WTC11 (cell line): ENCODE results near the gene IRF2. TPM values are rescaled to one million over a fixed set of nuclear protein-coding genes. Genes with fewer than 3 reads are reported as not detected.

Experiments
- ATAC-seq: fragments of 200-7000 bp; cut with Tn5 transposase; 2 replicates; pipeline ENCODE4 v1.10.0; 2021; ENCODE audit warnings: mild to moderate bottlenecking, moderate library complexity
- CTCF ChIA-PET: fragments of 300-600 bp; sonication (Branson Sonifier 250); formaldehyde crosslinking; loops from one replicate; lab custom pipeline; 2021; ENCODE audit warnings: antibody characterized with exemption; lab: Charles Lee
- POLR2A ChIA-PET: fragments of 350-600 bp; sonication (Branson Sonifier 250); formaldehyde crosslinking; loops from one replicate; lab custom pipeline; 2021; ENCODE audit warnings: antibody characterized with exemption; lab: Charles Lee
- DNase-seq: peaks from one replicate; pipeline ENCODE4 v3.0.0; 2021; ENCODE audit warnings: low spot score
- H3K27ac Mint-ChIP-seq: 2 replicates; pipeline ENCODE4 v1.8.0; 2021; ENCODE audit warnings: mixed read lengths
- H3K27me3 Mint-ChIP-seq: 2 replicates; pipeline ENCODE4 v1.8.0; 2021; ENCODE audit warnings: low read depth, mild to moderate bottlenecking, moderate library complexity, mixed read lengths
- H3K36me3 Mint-ChIP-seq: 2 replicates; pipeline ENCODE4 v1.8.0; 2021; ENCODE audit warnings: mixed read lengths
- H3K4me1 Mint-ChIP-seq: 2 replicates; pipeline ENCODE4 v1.8.0; 2022; ENCODE audit warnings: mixed read lengths
- H3K4me3 Mint-ChIP-seq: 2 replicates; pipeline ENCODE4 v1.8.0; 2021; ENCODE audit warnings: mild to moderate bottlenecking, moderate library complexity, mixed read lengths
- H3K9me3 Mint-ChIP-seq: 2 replicates; pipeline ENCODE4 v1.8.0; 2021; ENCODE audit warnings: mixed read lengths
- AR ChIP-seq: fragments of 250-450 bp; sonication (Bioruptor Pico); IDR thresholded peaks from 2 replicates; pipeline ENCODE4 v1.9.0; 2021; ENCODE audit warnings: mild to moderate bottlenecking
- ATF3 ChIP-seq: sonication (generic); formaldehyde crosslinking; conservative IDR thresholded peaks from 2 replicates; pipeline ENCODE4 v1.8.1; 2022; ENCODE audit warnings: mild to moderate bottlenecking, missing genetic modification reagents
- E2F4 ChIP-seq: sonication (generic); formaldehyde crosslinking; IDR thresholded peaks from 2 replicates; pipeline ENCODE4 v1.8.1; 2022; ENCODE audit warnings: low read depth, mild to moderate bottlenecking, moderate library complexity, missing genetic modification reagents, borderline replicate concordance
- ETV6 ChIP-seq: sonication (generic); formaldehyde crosslinking; IDR thresholded peaks from 2 replicates; pipeline ENCODE4 v1.8.1; 2022; ENCODE audit warnings: mild to moderate bottlenecking, missing genetic modification reagents
- FOXK1 ChIP-seq: sonication (generic); formaldehyde crosslinking; IDR thresholded peaks from 2 replicates; pipeline ENCODE4 v1.8.0; 2022; ENCODE audit warnings: mild to moderate bottlenecking, moderate library complexity, missing genetic modification reagents
- GTF2I ChIP-seq: fragments of 250-450 bp; sonication (Bioruptor Pico); conservative IDR thresholded peaks from 2 replicates; pipeline ENCODE4 v1.4.0; 2021; ENCODE audit warnings: mild to moderate bottlenecking
- IRF1 ChIP-seq: sonication (generic); formaldehyde crosslinking; IDR thresholded peaks from 2 replicates; pipeline ENCODE4 v1.8.0; 2023; ENCODE audit warnings: missing genetic modification reagents
- MYBL2 ChIP-seq: sonication (generic); formaldehyde crosslinking; IDR thresholded peaks from 2 replicates; pipeline ENCODE4 v1.8.1; 2023; ENCODE audit warnings: mild to moderate bottlenecking, moderate library complexity, missing genetic modification reagents
- NFE2L1 ChIP-seq: sonication (generic); formaldehyde crosslinking; IDR thresholded peaks from 2 replicates; pipeline ENCODE4 v1.8.1; 2023; ENCODE audit warnings: missing genetic modification reagents
- STAT6 ChIP-seq: sonication (generic); formaldehyde crosslinking; conservative IDR thresholded peaks from 2 replicates; pipeline ENCODE4 v1.8.1; 2023; ENCODE audit warnings: mild to moderate bottlenecking, low read depth, missing genetic modification reagents, moderate library complexity
- TCF7 ChIP-seq: sonication (generic); formaldehyde crosslinking; IDR thresholded peaks from 2 replicates; pipeline ENCODE4 v1.8.0; 2022; ENCODE audit warnings: mild to moderate bottlenecking, low read depth, missing genetic modification reagents, moderate library complexity
- TP53 ChIP-seq: sonication (generic); formaldehyde crosslinking; IDR thresholded peaks from 2 replicates; pipeline ENCODE4 v1.8.1; 2023; ENCODE audit warnings: mild to moderate bottlenecking, missing genetic modification reagents
- ZBTB21 ChIP-seq: sonication (generic); formaldehyde crosslinking; IDR thresholded peaks from 2 replicates; pipeline ENCODE4 v1.8.1; 2023; ENCODE audit warnings: mild to moderate bottlenecking, missing genetic modification reagents, borderline replicate concordance
- ZNF219 ChIP-seq: sonication (generic); formaldehyde crosslinking; IDR thresholded peaks from 2 replicates; pipeline ENCODE4 v1.8.0; 2023; ENCODE audit warnings: missing genetic modification reagents, mild to moderate bottlenecking, borderline replicate concordance
- ZNF425 ChIP-seq: fragments of 250-450 bp; sonication (Bioruptor Pico); conservative IDR thresholded peaks from 2 replicates; pipeline ENCODE4 v1.9.0; 2021; ENCODE audit warnings: mild to moderate bottlenecking
- ZNF671 ChIP-seq: fragments of 250-450 bp; sonication (Bioruptor Pico); IDR thresholded peaks from 2 replicates; pipeline ENCODE4 v1.8.0; 2021; ENCODE audit warnings: mild to moderate bottlenecking
- ZSCAN18 ChIP-seq: fragments of 250-450 bp; sonication (Bioruptor Pico); IDR thresholded peaks from 2 replicates; pipeline ENCODE4 v2.1.2; 2022; ENCODE audit warnings: mild to moderate bottlenecking, moderate library complexity
- total RNA-seq: library from RNA; stranded (reverse); gene quantifications from 3 replicates; pipeline ENCODE4 v1.2.3, GENCODE V29; 2021

The IRF2 gene
- total RNA-seq, 1 experiment from 2014 or later, result 11.8 TPM

GRCh38 chr4:184423003-184423686 lies 51.2 kb downstream of the IRF2 start (continued):
- TF ChIP-seq ATF3, result no peak
- no peak for TF ChIP-seq ETV6 (CRISPR knock-in tag)
- no peak for TF ChIP-seq ZBTB21 (CRISPR knock-in tag)
- no peak for TF ChIP-seq TCF7
- no peak for TF ChIP-seq FOXK1 (CRISPR knock-in tag)
- no peak for TF ChIP-seq E2F4
- no peak for TF ChIP-seq IRF1 (CRISPR knock-in tag)

GRCh38 chr4:184422378-184422777 lies 52.0 kb downstream of the IRF2 start:
- POLR2A ChIA-PET, result no interaction called here

GRCh38 chr4:184421533-184422155 lies 52.7 kb downstream of the IRF2 start:
- DNase-seq (no peak), ATAC-seq (no peak)
- H3K27ac Mint-ChIP-seq, result peak overlapping the region; percentile 52; the same call in 1 of the 2 replicates
- no peak for TF ChIP-seq MYBL2 (CRISPR knock-in tag)
- no peak for TF ChIP-seq AR (CRISPR knock-in tag)
- no peak for TF ChIP-seq ZNF425 (CRISPR knock-in tag)
- no peak for TF ChIP-seq TP53 (CRISPR knock-in tag)
- TF ChIP-seq ZNF671 (CRISPR knock-in tag), result no peak
- TF ChIP-seq ZBTB21 (CRISPR knock-in tag), result no peak
- no peak for TF ChIP-seq ZSCAN18 (CRISPR knock-in tag)
- no peak for TF ChIP-seq NFE2L1 (CRISPR knock-in tag)
- no peak overlapping the region for H3K4me3 Mint-ChIP-seq
- H3K4me1 Mint-ChIP-seq, result peaks cover 16% of the 10 kb centered on the region
- ChIA-PET POLR2A (no interaction called here), CTCF (no interaction called here)
- H3K27me3 Mint-ChIP-seq, result peaks cover 3% of the 10 kb centered on the region; the same call in 1 of the 2 replicates
- peaks cover 62% of the 10 kb centered on the region for H3K36me3 Mint-ChIP-seq
- peaks cover 16% of the 10 kb centered on the region for H3K9me3 Mint-ChIP-seq

More at GRCh38 chr4:184422378-184422777, 52.0 kb downstream of the IRF2 start:
- no peak overlapping the region for H3K27ac Mint-ChIP-seq
- CTCF ChIA-PET, result no interaction called here
- peaks cover 16% of the 10 kb centered on the region for H3K4me1 Mint-ChIP-seq
- DNase-seq (no peak), ATAC-seq (no peak)
- peaks cover 16% of the 10 kb centered on the region for H3K9me3 Mint-ChIP-seq
- H3K27me3 Mint-ChIP-seq, result peaks cover 3% of the 10 kb centered on the region; the same call in 1 of the 2 replicates
- TF ChIP-seq GTF2I (CRISPR knock-in tag) (peak; percentile 67; the same call in 1 of the 2 replicates), STAT6 (CRISPR knock-in tag) (no peak), ZNF219 (no peak)
- no peak overlapping the region for H3K4me3 Mint-ChIP-seq
- H3K36me3 Mint-ChIP-seq, result peaks cover 68% of the 10 kb centered on the region
